Fibroblast of skin of abdomen (primary cell): Measurements from ENCODE around the gene TFB1M.

Source experiments
- DNase-seq: peaks from one replicate; pipeline ENCODE4 v3.0.0-alpha.2; 2013

The TFB1M gene

GRCh38 chr6:155263373-155264063 lies 50.8 kb downstream of the TFB1M start, which contains the start of gene CLDN20:
Gene CLDN20 (plus strand): TSS chr6:155264013. CDS start chr6:155275720, 11,707 bp downstream.
- DNase-seq, result no peak

- no peak for DNase-seq
These were observed 51.6 kb downstream of the TFB1M start for GRCh38 chr6:155262655-155263054.

GRCh38 chr6:155261111-155261900 lies 53.0 kb downstream of the TFB1M start:
- no peak for DNase-seq

GRCh38 chr6:155260686-155261085 lies 53.6 kb downstream of the TFB1M start:
- DNase-seq, result no peak

- no peak for DNase-seq
These were observed 54.4 kb downstream of the TFB1M start for GRCh38 chr6:155259897-155260296.

- DNase-seq, result no peak
These were observed 55.1 kb downstream of the TFB1M start for GRCh38 chr6:155259204-155259603.

GRCh38 chr6:155257796-155258195 lies 56.5 kb downstream of the TFB1M start:
- DNase-seq, result no peak

GRCh38 chr6:155256122-155256795 lies 58.0 kb downstream of the TFB1M start:
- DNase-seq, result no peak

- DNase-seq, result no peak
These were observed 60.1 kb downstream of the TFB1M start for GRCh38 chr6:155254139-155254538.

- no peak for DNase-seq
These were observed 60.9 kb downstream of the TFB1M start for GRCh38 chr6:155253337-155253736.

GRCh38 chr6:155252581-155252980 lies 61.7 kb downstream of the TFB1M start:
- no peak for DNase-seq

- DNase-seq, result no peak
These were observed 63.4 kb downstream of the TFB1M start for GRCh38 chr6:155250701-155251381.

GRCh38 chr6:155248008-155249001 lies 66.0 kb downstream of the TFB1M start:
- DNase-seq, result peak; percentile 75

- peak; percentile 92 for DNase-seq
These were observed 66.7 kb downstream of the TFB1M start for GRCh38 chr6:155247618-155248007.

GRCh38 chr6:155246825-155247224 lies 67.5 kb downstream of the TFB1M start:
- DNase-seq, result no peak

- peak; percentile 83 for DNase-seq
These were observed 68.5 kb downstream of the TFB1M start for GRCh38 chr6:155245831-155246230.

GRCh38 chr6:155245193-155245592 lies 69.1 kb downstream of the TFB1M start:
- no peak for DNase-seq

GRCh38 chr6:155244434-155244833 lies 69.8 kb downstream of the TFB1M start:
- DNase-seq, result peak; percentile 28

- DNase-seq, result no peak
These were observed 72.3 kb downstream of the TFB1M start for GRCh38 chr6:155241966-155242365.

- no peak for DNase-seq
These were observed 73.2 kb downstream of the TFB1M start for GRCh38 chr6:155240905-155241600.

GRCh38 chr6:155237613-155238012 lies 76.7 kb downstream of the TFB1M start:
- DNase-seq, result no peak
